Activated naive CD8-positive, alpha-beta T cell treated with anti-CD3 and anti-CD28 coated beads, Interleukin-2, amount 50 U/mL, for 16 hours (primary cell): Measurements from ENCODE around the gene TBC1D1.

ENCODE experiments used
- DNase-seq: peaks from one replicate; pipeline ENCODE4 v3.0.0-alpha.2; 2020; ENCODE audit warnings: low read depth, low spot score

TBC1D1 gene

DNA sequence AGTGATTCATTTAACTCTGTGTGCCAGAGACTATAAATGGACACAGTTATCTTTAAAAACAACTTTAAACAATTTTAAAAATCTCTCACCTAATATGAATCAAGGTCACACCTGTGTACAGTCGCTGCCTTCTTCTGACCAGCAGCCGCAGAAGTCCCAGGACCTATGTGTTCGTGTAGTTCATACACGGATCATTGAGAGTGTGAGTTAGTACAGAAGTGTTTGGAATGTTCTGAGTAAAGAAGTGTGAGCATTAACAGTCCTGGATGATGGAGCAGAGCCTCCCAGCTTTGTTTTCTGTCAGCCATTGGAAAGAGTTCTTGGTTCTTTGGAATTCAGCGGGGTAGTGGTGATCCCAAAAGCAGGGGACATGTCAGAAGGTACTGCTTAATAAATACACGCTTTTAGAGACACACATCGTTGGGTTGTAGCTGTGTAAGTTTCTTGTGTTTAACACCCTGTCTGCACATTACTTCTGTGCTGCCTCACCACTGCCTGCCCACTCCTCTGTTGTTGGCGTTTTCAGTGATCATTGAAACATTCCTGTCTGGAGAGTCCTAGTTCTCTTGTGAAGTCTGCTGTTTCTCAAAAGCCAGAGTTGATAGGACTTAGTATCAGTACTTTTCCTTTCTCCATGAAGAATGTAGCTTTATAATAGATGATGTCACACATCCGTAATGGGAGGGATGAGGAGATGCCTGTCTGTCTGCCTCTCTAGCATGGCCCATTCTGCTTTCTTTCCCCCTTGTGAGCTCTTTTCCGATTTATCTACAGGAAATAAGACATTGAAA, 159.9 kb downstream of the TBC1D1 start:
- DNase-seq = no peak

DNA sequence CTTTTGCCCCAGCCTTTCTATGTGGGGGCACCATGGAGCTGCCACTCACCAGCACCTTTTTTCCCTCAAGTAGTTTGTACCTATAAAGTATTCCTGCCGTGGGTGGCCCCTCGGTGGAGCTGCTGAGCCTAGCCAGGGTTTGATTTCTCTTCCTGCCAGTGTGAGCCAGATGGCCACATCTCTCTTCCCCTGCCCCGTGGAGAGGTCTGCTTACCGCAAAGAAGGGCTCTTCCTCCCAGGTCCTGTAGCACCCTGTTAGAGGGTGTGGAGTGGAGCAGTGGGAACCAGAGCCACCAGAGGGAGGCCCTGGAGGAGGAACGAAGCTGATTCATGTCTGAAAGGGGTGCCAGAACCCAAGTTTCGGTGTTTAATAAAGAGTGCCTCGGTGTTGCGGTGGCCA, 164.7 kb downstream of the TBC1D1 start:
- DNase-seq = no peak

DNA sequence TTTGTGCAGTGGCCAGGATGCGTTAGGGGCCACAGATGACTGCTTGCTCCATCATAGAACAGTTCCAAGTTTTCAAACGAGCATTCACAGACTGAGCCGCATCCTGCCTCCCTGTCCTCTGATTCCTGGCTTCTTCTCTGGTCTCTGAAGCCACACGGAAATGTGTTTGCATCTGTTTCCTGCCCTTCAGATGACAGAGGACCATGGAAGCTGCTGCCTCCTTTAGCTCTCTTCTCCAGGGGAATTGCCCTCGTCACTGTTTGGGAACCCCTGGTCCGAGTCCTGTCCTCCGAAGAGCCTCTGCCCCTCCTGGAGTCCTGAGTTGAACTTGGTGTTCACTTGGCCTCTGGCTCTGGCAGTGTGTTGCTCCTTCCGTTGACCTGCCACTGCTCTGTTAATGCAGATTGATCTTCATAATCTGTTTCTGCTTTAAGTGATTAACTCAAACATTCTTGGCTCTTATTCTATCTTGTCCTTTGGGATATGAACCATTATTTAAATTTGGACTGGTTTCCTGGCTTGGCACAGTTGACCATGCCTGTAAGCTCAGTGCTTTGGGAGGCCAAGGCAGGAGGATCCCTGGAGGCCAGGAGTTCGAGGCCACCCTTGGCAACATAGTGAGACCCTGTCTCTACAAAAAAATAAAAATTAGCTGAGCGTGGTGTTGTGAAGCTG, 165.3 kb downstream of the TBC1D1 start:
- DNase-seq = no peak

DNA sequence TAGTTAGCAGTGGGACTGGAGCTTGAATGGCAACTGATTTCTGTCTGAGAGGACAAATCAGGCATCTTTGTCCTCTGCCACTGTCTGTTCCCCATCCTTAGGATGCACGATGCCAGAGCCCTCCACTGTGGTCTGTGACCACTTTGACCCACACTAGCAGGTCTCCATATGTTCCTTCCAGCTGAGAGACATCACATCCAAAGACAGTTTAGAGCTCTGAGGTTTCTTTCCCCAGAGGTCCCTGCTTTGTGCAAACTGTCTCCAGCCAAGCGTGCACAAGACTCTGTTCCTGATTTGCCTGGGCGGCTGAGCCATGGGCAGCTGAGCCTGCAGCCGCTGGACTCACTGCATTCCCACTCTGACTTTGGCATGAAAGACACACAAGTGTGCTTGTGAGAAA, 167.3 kb downstream of the TBC1D1 start:
- no peak for DNase-seq

DNA sequence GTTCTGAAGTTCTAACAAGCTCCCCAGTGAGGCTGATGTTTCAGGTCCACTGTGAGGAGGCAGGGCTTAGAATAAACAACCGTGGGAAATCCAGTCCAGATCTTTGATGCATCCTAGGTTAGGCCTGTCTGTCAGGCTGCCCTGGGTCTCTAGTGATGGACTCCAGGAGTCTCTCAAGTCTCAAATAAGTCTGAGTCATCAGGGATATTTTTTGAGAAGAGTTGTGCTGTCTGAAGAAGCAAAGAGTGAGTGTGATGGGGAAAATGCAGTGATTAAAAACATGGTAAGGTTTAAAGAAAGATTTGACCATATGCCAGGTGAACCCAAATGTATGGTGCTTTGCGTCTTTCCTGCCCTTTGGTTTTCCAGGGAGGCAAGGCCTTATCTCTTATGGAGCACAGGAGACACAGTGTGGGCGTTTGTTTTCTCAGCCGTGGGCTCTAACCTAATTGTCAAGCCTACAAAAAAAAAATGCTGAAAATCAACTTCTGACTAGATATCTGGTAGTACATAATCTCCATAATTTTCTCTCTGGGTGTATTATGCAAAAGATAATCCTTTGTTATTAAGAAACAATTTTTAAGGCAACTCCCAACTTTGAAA, 170.0 kb downstream of the TBC1D1 start:
- no peak for DNase-seq

DNA sequence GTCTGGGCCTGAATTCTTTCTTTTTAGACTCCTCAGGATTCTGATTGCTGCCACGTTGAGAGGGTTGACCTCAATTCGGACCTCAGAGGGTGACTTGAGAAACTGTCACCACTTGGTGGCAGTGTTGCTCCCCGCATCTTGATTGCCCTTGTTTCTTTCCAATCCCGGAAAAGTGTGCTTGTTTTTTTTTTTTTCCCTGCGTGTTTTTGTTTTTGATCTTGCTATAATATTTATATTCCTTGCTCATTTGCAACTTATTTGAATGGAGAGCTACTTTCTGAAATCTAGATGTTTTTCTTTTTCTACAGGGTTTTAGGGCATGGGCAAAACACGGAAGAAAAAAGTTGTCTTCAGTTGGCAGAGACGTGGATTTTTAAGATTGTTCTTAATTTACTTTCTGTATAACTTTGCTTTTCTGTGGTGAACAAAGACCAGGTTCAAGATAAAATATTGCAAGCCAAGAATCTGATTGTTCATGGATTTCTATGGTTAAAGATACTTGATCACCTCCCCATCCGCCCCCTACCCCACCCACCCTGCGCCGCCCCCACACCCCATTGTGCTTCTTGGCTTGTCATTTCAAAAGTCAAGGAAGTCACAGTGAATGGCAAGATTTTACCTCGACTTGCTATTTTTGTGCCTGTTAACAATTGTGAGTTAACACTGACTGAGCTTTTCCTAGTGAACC, 171.3 kb downstream of the TBC1D1 start:
- peak; percentile 30 for DNase-seq

DNA sequence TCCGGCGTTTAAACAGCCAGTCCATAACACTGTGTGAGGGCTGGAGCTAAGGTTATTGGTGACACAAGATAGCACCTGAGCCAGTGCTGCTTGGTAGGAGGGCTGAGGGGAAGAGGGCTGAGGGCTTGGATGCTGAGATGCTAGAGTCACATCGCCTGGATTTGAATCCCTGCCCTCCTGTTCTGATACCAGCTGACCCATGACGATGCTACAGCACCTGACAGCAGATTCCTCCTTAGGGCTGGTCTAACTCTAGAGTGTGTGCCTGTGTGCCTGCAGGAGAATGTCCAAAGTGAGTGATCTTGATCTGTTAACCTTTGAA, 171.9 kb downstream of the TBC1D1 start:
- DNase-seq = no peak

DNA sequence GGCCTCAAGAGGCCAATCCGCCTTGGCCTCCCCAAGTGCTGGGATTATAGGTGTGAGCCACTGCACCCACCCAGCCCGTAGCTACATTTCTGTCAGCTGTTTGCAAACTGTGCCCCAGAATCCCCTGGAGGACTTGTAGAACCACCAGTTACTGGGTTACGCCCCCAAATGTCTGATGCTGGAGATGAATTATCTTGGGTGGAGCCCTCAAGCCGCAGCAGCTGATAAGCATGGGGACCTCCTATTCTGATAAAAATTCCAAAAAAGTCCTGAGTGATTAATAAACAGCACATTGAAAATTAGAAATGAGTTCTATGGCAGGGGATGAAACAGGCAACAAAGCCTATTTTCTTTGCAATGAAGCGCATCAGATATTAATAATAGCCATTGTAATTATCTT, 174.3 kb downstream of the TBC1D1 start:
- DNase-seq = no peak

DNA sequence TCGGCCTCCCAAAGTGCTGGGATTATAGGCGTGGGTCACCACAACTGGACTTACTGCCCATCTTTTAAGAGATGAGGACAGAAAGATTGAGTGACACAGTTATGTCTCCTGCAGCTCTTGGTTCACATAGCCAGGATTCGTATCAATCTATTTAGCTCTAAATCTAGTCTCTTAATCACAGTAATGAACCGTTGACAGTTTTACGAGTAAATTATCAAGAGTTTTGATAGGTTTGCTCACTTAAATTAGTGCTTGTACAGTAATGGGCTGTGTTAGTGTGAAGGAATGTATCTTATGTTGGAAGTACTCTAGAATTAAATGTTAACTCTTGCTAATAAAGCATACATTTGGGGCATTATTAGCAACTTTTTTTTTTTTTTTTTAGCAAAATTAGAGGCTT, 175.0 kb downstream of the TBC1D1 start:
- no peak for DNase-seq

DNA sequence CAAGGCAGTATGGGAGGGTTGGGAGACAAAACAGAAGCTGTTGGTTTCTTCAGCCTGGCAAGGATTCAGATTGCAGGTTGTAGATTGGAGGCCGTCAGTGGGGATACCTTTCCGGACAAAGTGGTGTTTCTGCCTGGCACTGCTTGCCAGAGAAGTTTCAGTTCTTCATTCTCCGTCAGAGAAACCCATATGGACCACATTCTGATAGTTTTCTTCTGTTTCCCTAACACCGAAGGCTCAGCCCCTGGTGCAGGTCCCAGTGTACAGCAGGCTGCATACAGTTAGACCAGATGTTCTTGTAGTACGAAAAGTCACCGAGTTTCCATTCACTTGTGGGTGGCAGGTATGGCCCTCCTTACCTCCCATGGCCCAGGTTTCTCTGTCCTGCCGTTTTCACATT, 176.6 kb downstream of the TBC1D1 start:
- no peak for DNase-seq

DNA sequence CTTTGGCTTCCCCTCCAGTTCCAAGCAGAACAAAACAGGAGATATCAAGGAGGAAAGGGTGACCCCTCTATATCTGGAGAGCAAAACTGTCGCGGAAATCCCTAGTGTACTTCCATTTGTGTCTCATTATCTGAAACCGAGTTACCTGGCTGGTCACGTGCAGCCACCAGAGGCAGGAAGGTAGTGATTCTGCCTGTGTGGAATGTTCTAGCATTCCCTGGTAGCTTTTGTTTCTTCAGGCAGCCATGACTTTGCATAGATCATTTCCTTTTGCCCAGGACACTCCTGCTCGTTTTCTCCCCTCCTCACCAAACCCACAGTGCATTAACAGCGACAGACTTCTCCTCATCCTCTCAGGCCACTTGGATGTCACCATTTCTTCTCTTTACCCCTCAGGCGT, 177.2 kb downstream of the TBC1D1 start:
- DNase-seq = no peak

DNA sequence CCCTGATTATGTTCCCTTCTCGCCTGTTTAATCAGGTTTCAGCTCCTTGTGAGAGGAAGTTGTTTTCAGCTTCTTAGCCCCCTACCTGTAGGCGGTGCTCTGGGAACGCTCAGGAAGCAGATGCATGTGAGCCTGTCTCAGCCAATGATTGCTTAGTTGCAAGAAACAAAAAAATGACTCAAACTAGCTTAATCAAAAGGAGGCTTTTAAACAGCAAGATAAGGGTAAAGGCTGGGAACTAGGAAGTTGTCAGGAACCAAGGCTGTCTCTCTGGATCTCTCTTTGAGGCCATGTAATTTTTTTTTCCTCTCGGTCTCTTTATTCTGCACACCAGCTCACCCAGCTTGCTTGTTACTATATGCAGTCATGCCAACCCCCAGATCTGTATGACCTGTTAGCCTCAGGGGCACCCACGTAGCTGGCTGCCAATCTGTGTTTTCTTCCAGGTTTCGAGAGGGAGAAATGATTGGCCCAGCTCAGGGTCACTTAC, 178.4 kb downstream of the TBC1D1 start:
- no peak for DNase-seq

DNA sequence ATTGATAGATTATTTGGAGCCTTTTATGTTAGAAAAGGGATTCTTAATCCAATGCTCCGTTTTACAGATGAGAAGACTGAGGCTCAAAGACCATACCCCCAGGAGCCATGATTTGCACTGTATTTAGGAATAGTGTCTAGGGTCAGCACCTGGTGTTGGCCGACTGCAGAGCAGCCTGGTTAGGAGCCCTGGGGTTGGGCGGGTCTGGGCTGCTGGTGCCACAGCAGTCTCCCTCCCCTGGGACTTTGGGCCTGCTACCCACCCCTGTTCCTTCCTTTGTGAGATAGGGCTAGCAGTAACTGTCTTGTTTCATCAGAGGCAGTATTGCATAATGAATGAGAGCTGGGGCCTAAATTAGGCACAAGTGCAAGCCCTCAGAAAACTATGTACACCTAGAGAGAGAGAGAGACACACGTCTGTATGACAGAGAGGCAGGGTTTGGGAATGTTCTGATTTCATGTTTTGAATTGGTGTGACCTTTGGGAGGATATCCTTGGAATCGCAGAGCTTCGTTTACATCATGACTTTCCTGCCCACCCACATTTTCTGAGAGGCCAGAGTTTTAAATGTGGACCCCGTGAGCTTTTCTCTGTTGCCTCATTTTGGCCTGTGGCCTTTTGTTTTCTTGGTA, 181.0 kb downstream of the TBC1D1 start:
- no peak for DNase-seq

DNA sequence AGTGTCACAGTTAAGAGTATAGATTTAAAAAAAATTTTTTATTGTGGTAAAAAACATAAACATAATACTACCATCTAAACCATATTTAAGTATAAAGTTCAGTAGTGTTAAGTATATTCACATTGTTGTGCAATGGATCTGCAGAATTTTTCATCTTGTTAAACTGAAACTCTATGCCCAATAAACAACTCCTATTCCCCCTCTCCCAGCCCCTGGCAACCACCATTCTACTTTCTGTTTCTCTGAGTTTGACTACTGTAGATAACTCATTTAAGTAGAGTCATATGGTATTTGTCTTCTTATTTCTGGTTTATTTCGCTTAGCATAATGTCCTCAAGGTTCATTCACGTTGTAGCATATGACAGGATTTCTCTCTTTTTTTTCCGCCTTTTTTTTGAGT, 181.7 kb downstream of the TBC1D1 start:
- DNase-seq = no peak

DNA sequence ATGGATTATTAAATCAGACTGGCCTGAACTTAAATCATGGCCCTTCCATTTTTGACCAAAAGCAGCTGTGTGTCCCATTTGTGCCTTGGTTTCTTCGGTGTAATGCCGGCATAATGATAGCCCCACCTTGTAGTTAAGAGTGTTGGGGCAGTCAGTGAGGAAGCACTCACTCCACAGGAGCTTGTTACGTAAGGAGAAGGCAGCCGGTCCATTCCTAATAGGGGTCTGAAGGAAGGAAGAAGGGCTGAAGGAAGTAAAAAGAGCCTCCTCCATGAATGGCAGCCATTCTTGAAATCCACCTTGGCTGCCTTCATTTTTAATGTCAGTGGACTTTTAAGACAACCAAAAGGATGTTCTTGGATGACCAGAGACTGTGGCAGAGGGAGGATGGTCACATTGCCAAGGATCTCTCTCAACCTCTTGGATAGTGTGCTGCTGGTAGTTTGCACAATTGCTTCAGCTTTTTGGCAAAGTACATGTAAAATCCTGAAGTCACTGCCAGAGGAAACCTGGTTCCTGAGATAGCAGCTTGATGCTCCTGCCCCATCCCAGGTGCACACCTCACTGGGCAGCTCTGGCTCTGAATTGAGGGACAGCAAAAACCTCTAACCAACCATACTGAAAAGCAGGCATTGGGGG, 182.8 kb downstream of the TBC1D1 start:
- DNase-seq = no peak

DNA sequence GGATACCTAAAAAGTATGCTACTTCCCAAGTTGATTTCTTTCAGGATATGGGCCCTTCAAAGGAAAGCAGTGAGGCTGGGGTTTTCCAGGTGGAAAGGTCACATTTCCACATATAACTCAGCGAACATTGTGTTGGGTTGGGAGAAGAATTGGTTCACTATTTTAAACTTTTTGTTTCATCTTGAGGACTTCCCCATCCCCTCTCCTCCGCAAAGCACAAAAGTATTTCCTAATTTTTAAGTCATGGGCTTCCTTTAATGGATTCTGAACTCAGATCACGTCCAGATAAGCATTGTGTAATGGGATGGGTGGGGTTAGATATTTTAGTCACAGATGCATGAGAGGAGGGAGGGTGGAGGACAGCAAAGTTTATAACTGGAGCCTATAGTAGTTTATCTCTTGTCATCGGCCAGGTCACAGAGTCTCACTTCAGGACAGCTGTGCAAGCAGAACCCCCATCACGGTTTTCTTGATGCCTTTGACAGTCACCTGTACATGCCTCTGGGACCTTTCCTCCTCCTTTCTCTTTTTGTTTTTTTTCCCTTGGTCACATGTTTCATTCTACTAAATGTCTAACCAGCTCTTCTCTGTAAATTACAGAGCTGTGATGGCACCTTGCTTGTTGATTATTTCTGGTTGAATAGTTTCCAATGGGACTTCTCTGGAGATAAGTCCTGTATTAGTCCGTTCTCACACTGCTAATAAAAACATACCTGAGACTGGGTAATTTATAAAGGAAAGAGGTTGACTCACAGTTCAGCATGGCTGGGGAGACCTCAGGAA, 184.7 kb downstream of the TBC1D1 start:
- no peak for DNase-seq

DNA sequence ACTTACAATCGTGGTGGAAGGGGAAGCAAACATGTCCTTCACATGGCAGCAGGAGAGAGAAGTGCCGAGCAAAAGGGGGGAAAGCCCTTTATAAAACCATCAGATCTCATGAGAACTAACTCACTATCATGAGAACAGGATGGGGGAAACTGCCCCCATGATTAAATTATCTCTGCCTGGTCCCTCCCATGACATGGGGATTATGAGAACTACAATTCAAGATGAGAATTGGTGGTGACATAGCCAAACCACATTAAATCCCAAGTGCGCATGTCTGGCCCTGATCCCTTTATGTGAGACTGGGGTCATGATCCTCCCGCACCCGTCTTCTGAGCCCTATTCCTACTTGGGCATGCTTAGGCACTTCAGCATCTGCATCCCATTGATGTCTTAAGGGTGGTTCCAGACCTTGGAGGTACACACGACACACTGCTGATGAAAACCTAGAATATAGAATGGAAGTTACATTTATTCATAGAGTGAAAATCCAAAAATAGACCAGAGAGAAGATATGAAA, 185.3 kb downstream of the TBC1D1 start:
- no peak for DNase-seq

DNA sequence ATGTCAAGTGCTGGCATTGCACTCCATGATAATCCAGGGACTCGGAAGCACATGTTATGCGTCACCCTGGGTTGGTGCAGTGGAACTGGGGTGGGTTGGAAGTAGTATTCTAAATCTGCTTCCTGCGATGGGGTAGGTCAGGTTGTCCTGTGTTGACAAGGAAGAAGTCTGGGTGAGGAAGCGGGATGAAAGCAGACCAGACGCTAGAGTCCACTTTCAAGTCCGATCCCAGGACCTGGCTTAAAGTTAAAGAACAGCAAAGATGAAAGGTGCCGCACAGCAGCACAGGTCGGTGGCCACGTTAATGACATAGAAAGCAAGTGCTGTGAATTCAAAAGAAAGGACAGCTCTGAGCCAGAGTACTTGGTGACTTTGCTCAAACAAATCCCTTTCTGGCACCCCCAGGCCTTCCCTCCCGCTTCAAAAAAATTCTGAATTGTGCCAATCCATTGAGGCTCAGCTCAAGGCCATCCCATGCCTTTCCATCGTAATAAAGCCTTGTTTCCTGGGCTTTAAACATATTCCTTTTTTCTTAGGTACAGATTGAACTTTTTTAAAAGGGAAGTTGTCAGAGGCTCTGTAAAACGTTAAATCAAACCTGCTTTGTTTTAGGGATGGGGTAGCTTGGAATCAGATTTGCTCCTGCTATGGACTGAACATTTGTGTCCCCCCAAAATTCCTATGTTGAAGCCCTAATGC, 187.1 kb downstream of the TBC1D1 start:
- DNase-seq = no peak

DNA sequence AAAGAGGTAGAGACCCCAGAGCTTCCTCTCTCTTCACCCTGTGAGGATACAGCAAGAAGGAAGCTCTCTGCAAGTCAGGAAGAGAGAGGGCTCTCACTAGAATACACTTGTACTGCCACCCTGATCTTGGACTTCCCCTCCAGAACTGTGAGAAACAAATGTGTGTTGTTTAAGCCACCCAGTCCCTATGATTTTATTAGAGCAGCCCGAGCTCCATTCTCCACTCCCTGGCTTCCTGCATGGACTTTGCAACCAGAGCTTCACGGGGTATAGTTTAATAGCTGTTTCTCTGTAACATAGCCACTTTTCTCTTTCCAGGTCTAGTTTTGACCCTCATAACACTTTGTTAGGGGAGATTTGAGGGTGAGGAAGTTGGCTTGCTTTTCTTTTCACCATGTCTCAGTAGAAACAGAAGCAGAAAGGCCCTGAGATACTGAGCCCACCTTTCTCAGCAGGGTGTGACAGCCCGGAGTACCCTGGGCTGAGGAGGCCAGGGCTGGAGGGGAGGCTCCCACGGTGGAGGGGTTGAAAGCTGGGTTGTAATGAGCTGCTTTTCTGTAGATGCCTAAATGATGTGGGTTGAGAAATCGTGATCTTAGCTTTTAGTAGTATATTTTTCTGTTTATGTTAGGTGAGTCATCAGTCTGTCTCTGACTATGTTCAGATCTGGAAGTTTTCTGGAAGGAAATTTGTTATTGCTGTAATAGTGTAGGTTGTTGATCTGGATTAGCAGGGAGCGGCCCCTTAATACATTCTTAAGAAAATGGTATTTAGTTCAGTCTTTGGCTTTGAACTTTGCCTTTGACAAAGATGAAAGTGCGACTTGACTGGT, 187.9 kb downstream of the TBC1D1 start:
- DNase-seq = no peak
